Measurements from ENCODE around the gene HRH3.

HRH3 gene

DNA sequence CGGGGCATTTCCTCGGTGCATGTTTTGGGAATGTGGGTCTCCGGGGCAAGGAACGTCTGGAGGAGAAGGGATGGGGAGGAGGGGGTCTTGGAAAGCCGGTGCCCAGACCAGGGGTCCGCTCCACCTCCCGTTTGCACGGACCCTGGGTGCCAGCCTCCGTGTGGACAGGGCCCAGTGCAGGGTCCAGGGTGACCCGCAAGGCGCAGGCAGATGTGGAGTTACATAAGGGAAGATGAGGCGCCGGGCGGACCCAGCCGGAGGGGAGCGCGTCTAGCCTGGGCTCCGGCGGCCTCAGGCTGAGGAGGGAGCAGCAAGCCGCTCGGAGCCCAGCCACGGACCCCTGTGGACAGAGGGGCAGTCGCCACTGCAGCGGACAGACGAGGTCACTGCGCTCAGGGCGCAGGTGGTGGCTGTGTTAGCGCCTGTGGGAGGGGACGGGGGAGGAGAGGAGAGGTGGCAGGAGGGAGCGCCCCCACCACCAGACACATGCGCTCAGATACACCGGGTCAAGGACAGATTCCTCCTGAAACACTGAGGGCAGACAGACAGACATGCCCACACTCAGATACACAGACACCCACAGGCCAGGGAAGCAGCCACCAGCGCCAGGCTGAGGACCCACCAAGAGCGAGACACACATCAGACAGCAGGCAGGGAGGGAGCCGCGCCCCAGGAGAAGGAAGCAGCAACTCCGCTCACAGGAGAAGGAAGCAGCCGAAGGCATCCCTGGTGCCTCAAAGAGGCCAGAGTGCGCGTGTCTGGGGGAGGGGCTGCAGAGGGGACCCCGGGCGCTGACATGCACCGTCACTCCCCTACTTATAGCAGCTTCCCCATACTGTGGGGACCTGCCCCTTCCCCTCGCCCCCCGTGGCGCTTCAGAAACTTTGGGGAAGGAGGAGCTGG lies 839 bp upstream of the HRH3 start:
- DNase-seq (ENCODE audit: insufficient read length, low spot score): no peak
- no peak for TF ChIP-seq TAF1 (IDR thresholded peaks at IDR 0.05; ENCODE audit: low read depth, low read length)
- no peak for TF ChIP-seq POU2F2 (IDR thresholded peaks at IDR 0.05; ENCODE audit: low read depth, low read length)
- TF ChIP-seq POLR2A (IDR thresholded peaks at IDR 0.05; ENCODE audit: low read depth, low read length): no peak
- TF ChIP-seq POLR2AphosphoS5 (IDR thresholded peaks at IDR 0.05; ENCODE audit: low read depth, low read length): no peak
- no peak for TF ChIP-seq SPI1 (IDR thresholded peaks at IDR 0.05; ENCODE audit: low read depth, low read length)
- TF ChIP-seq PAX5 (IDR thresholded peaks at IDR 0.05; ENCODE audit: insufficient read depth, low read length, severe bottlenecking): no peak
- FAIRE-seq: no peak

GRCh38 chr20:62219101-62219991 lies 732 bp downstream of the HRH3 start:
- FAIRE-seq: no peak

GRCh38 chr20:62217913-62218773 lies 1.9 kb downstream of the HRH3 start:
- TF ChIP-seq POLR2A (IDR thresholded peaks at IDR 0.05; ENCODE audit: low read depth, low read length) (no peak), POLR2AphosphoS5 (IDR thresholded peaks at IDR 0.05; ENCODE audit: low read depth, low read length) (no peak), TAF1 (IDR thresholded peaks at IDR 0.05; ENCODE audit: low read depth, low read length) (no peak), SPI1 (IDR thresholded peaks at IDR 0.05; ENCODE audit: low read depth, low read length) (no peak), POU2F2 (IDR thresholded peaks at IDR 0.05; ENCODE audit: low read depth, low read length) (no peak), PAX5 (IDR thresholded peaks at IDR 0.05; ENCODE audit: insufficient read depth, low read length, severe bottlenecking) (no peak)
- no peak for FAIRE-seq
- DNase-seq (ENCODE audit: insufficient read length, low spot score): no peak

More at GRCh38 chr20:62219101-62219991, 732 bp downstream of the HRH3 start:
- TF ChIP-seq PAX5 (IDR thresholded peaks at IDR 0.05; ENCODE audit: insufficient read depth, low read length, severe bottlenecking) (no peak), POU2F2 (IDR thresholded peaks at IDR 0.05; ENCODE audit: low read depth, low read length) (no peak), POLR2AphosphoS5 (IDR thresholded peaks at IDR 0.05; ENCODE audit: low read depth, low read length) (no peak), TAF1 (IDR thresholded peaks at IDR 0.05; ENCODE audit: low read depth, low read length) (no peak), SPI1 (IDR thresholded peaks at IDR 0.05; ENCODE audit: low read depth, low read length) (no peak), POLR2A (IDR thresholded peaks at IDR 0.05; ENCODE audit: low read depth, low read length) (no peak)
- no peak for DNase-seq (ENCODE audit: insufficient read length, low spot score)

- DNase-seq (ENCODE audit: insufficient read length, low spot score) (no peak), FAIRE-seq (no peak)
- TF ChIP-seq POLR2A (IDR thresholded peaks at IDR 0.05; ENCODE audit: low read depth, low read length): no peak
- TF ChIP-seq TAF1 (IDR thresholded peaks at IDR 0.05; ENCODE audit: low read depth, low read length): no peak
- no peak for TF ChIP-seq POU2F2 (IDR thresholded peaks at IDR 0.05; ENCODE audit: low read depth, low read length)
- TF ChIP-seq PAX5 (IDR thresholded peaks at IDR 0.05; ENCODE audit: insufficient read depth, low read length, severe bottlenecking): no peak
- no peak for TF ChIP-seq SPI1 (IDR thresholded peaks at IDR 0.05; ENCODE audit: low read depth, low read length)
- no peak for TF ChIP-seq POLR2AphosphoS5 (IDR thresholded peaks at IDR 0.05; ENCODE audit: low read depth, low read length)
Measured at GRCh38 chr20:62216636-62217566, 3.2 kb downstream of the HRH3 start.

- FAIRE-seq (no peak), DNase-seq (ENCODE audit: insufficient read length, low spot score) (no peak)
- TF ChIP-seq TAF1 (IDR thresholded peaks at IDR 0.05; ENCODE audit: low read depth, low read length): no peak
- no peak for TF ChIP-seq POU2F2 (IDR thresholded peaks at IDR 0.05; ENCODE audit: low read depth, low read length)
- no peak for TF ChIP-seq SPI1 (IDR thresholded peaks at IDR 0.05; ENCODE audit: low read depth, low read length)
- no peak for TF ChIP-seq POLR2A (IDR thresholded peaks at IDR 0.05; ENCODE audit: low read depth, low read length)
- no peak for TF ChIP-seq POLR2AphosphoS5 (IDR thresholded peaks at IDR 0.05; ENCODE audit: low read depth, low read length)
- no peak for TF ChIP-seq PAX5 (IDR thresholded peaks at IDR 0.05; ENCODE audit: insufficient read depth, low read length, severe bottlenecking)
Measured at GRCh38 chr20:62215991-62216635, 4.0 kb downstream of the HRH3 start.

DNA sequence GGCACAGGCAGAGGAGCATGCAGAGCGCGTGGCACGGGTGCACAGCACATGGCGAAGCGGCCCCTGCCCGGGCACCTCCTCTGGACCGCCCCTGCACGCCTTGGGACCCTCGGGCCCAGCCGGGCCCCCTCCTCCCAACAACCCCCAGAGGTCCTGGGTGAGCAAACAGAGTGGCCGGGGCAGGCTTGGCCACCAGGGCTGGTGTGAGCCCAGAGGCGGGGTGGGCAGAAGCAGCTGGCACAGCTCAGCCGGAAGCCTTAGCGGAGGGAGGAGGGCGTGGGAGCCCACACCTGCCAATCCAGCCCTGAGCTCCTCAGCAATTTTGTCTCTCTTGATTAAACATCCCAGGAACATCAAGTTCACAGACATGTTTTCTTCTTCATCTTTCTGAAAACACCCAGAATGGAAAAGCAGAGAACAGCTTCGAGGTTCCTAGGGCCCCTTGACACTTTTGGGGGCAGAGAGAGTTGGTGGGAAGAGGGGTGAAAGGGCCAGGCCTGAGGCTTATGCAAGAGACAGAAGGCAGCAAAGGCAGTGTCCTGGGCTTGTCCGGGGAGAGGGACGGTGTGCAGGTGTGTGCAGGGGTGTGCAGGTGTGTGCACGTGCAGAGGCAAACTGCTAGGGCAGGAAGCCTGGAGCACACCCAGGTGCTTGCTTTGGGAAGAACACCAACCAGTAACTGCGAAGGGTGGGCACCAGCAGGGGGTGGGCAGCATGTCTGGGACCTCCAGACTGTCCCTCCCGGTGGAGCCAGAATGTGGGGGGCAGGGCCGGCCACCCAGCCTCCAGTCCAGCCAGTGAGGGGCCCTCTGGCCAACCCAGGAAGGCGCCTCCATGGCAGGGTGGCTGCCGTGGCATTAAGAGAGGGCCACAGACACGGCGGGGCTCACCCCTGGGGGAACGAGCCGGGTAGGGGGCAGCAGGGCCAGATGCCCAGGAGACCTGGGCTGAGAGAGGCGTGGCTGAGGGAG lies 4.8 kb downstream of the HRH3 start:
- FAIRE-seq (no peak), DNase-seq (ENCODE audit: insufficient read length, low spot score) (no peak)
- TF ChIP-seq POLR2AphosphoS5 (IDR thresholded peaks at IDR 0.05; ENCODE audit: low read depth, low read length): no peak
- TF ChIP-seq SPI1 (IDR thresholded peaks at IDR 0.05; ENCODE audit: low read depth, low read length): no peak
- TF ChIP-seq POLR2A (IDR thresholded peaks at IDR 0.05; ENCODE audit: low read depth, low read length): no peak
- no peak for TF ChIP-seq POU2F2 (IDR thresholded peaks at IDR 0.05; ENCODE audit: low read depth, low read length)
- TF ChIP-seq TAF1 (IDR thresholded peaks at IDR 0.05; ENCODE audit: low read depth, low read length): no peak
- TF ChIP-seq PAX5 (IDR thresholded peaks at IDR 0.05; ENCODE audit: insufficient read depth, low read length, severe bottlenecking): no peak

All from GM12891 (cell line).